Spleen (tissue), 11 donors: ENCODE data around the gene ERMN. TPM values are rescaled to one million over a fixed set of nuclear protein-coding genes. Genes with fewer than 3 reads are reported as not detected.

Experiments used
- DNase-seq: peaks from one replicate; pipeline ENCODE4 v3.0.0-alpha.2; 2020
- H3K27ac ChIP-seq, 8 donors: fragments of 200-600 bp; sonication (generic) in 7 of 8; 1 replicate in 4 of 8; 2 replicates in 4 of 8; pipeline versions ENCODE4 v1.5.0 to v1.8.0; 2016 to 2021; ENCODE audit warnings: inconsistent platforms in 4 of 8, mild to moderate bottlenecking in 4 of 8, moderate library complexity in 1 of 8
- H3K27me3 ChIP-seq, 7 donors: fragments of 200-600 bp; sonication (generic) in 6 of 7; replicated peaks in 1 of 7; 1 replicate in 4 of 7; 2 replicates in 3 of 7; pipeline versions ENCODE4 v1.5.0 to v1.8.0; 2016 to 2021; ENCODE audit warnings: inconsistent platforms in 3 of 7, mild to moderate bottlenecking in 1 of 7
- H3K36me3 ChIP-seq, 6 donors: fragments of 200-600 bp; sonication (generic) in 5 of 6; 1 replicate in 4 of 6; 2 replicates in 2 of 6; pipeline versions ENCODE4 v1.5.0 to v1.8.0; 2016 to 2021; ENCODE audit warnings: inconsistent platforms in 2 of 6
- H3K4me1 ChIP-seq, 6 donors: fragments of 200-600 bp; sonication (generic) in 5 of 6; 1 replicate in 3 of 6; 2 replicates in 3 of 6; pipeline versions ENCODE4 v1.5.0 to v1.8.0; 2016 to 2021; ENCODE audit warnings: inconsistent platforms in 3 of 6
- H3K4me3 ChIP-seq, 8 donors: fragments of 200-600 bp; sonication (generic) in 7 of 8; 1 replicate in 4 of 8; 2 replicates in 4 of 8; pipeline versions ENCODE4 v1.5.0 to v1.8.0; 2016 to 2021; ENCODE audit warnings: inconsistent platforms in 4 of 8, mild to moderate bottlenecking in 4 of 8, moderate library complexity in 2 of 8
- H3K9me3 ChIP-seq, 8 donors: fragments of 200-600 bp; sonication (generic) in 7 of 8; 1 replicate in 4 of 8; 2 replicates in 4 of 8; pipeline versions ENCODE4 v1.5.0 to v1.8.0; 2016 to 2021; ENCODE audit warnings: inconsistent platforms in 4 of 8
- CTCF ChIP-seq, 11 experiments: fragments of 200-600 bp in 7 of 11; fragments of 450-650 bp in 4 of 11; sonication (generic) in 4 of 11; IDR thresholded peaks in 8 of 11; conservative IDR thresholded peaks in 3 of 11; 1 replicate in 7 of 11; 2 replicates in 4 of 11; pipeline versions ENCODE4 v1.4.0 to v1.8.0; 2016 to 2021; ENCODE audit warnings: antibody characterized with exemption in 11 of 11, inconsistent platforms in 4 of 11, mild to moderate bottlenecking in 1 of 11
- POLR2A ChIP-seq, 3 donors: fragments of 450-650 bp; IDR thresholded peaks; one replicate each; pipeline ENCODE4 v1.5.1; 2017; ENCODE audit warnings: antibody characterized with exemption in 3 of 3, mild to moderate bottlenecking in 1 of 3
- POLR2AphosphoS5 ChIP-seq, 3 donors: sonication (generic); formaldehyde crosslinking; IDR thresholded peaks; one replicate each; pipeline ENCODE4 v1.5.1; 2017; ENCODE audit warnings: antibody characterized with exemption in 3 of 3
- WGBS, 5 donors: extraction: QIAGEN DNeasy Blood & Tissue Kit in 3 of 5; methylation state at CpG; one replicate each; pipeline versions ENCODE4 v1.1.5 to v1.1.7; 2013 to 2018; 5-methylcytosine and 5-hydroxymethylcytosine counted together
- intact Hi-C: fragments of 100-400 bp; cut with DNase I; formaldehyde crosslinking; loops from one replicate; pipeline ENCODE4 v1.15.0; 2023; ENCODE audit warnings: low total_unique reads
- polyA plus RNA-seq, 3 donors: library from polyadenylated mRNA; stranded (reverse); fragments of 200-250 nt; gene quantifications; one replicate each; pipeline ENCODE4 v1.2.1, GENCODE V29; 2013
- total RNA-seq, 7 donors: library from RNA; depleted of rRNA in 3 of 7; stranded (reverse); fragments of >200 nt in 3 of 7; fragmentation: NEBNext Ultra II Directional in 4 of 7; extraction: Animal tissue kit (Norgen Biotek cat#: 25700) in 4 of 7; gene quantifications; one replicate each; pipeline versions ENCODE4 v1.1.0 to v1.2.1, GENCODE V29; 2016 to 2021
- donor health status: healthy with polysubstance abuse.
- donor health status: DM: no; HTN: no; CAD: no; lungs with moderate emphysema.
- donor health status: DM: no; HTN: no; CAD: no.
- donor health status: Bipolar disorder and iron deficiency.
- donor health status: healthy.
- donor health status: DM: no; HTN: no; CAD: no.
- donor health status: DM: yes; HTN: yes; CAD: no.

The ERMN gene
- total and polyA plus RNA-seq, 10 donors: 1.1 to 10.0 (median 3.2) TPM

GRCh38 chr2:157322432-157322831 is 3.2 kb downstream of the ERMN start:
- intact Hi-C loops: no loop called here
- Histone ChIP-seq H3K36me3 (no peaks in the 10 kb centered on the region), H3K4me1 (peaks cover 0 to 6% (median 2%) of the 10 kb centered on the region in 6 donors), H3K9me3 (no peaks in the 10 kb centered on the region), H3K27ac (no peak overlapping the region), H3K4me3 (no peak overlapping the region), H3K27me3 (no peaks in the 10 kb centered on the region)
- TF ChIP-seq POLR2AphosphoS5 (IDR thresholded peaks at IDR 0.05) (no peak), CTCF (IDR thresholded peaks at IDR 0.05 in 8 of 11, conservative IDR thresholded peaks at IDR 0.05 in 3 of 11) (no peak), POLR2A (IDR thresholded peaks at IDR 0.05) (no peak)
- no peak for DNase-seq
- WGBS, 5 donors: 91 to 96% (median 94%) methylated on average over 4 of the region's 4 CpGs

- intact Hi-C loops: no loop called here
- WGBS, 5 donors: 52 to 72% (median 63%) methylated on average over 2 of the region's 2 CpGs
- Histone ChIP-seq H3K4me1 (peaks cover 0 to 3% (median 0%) of the 10 kb centered on the region in 6 donors), H3K4me3 (no peak overlapping the region), H3K27me3 (no peaks in the 10 kb centered on the region), H3K9me3 (no peaks in the 10 kb centered on the region), H3K36me3 (no peaks in the 10 kb centered on the region), H3K27ac (no peak overlapping the region)
- no peak for DNase-seq
- TF ChIP-seq CTCF (IDR thresholded peaks at IDR 0.05 in 8 of 11, conservative IDR thresholded peaks at IDR 0.05 in 3 of 11) (no peak), POLR2AphosphoS5 (IDR thresholded peaks at IDR 0.05) (no peak), POLR2A (IDR thresholded peaks at IDR 0.05) (no peak)
These were observed 4.2 kb downstream of the ERMN start for GRCh38 chr2:157321466-157321865.

GRCh38 chr2:157320409-157320808 is 5.2 kb downstream of the ERMN start:
- Histone ChIP-seq H3K27me3 (no peaks in the 10 kb centered on the region), H3K4me3 (no peak overlapping the region), H3K36me3 (no peaks in the 10 kb centered on the region), H3K4me1 (peaks cover 0 to 3% (median 0%) of the 10 kb centered on the region in 6 donors), H3K27ac (no peak overlapping the region), H3K9me3 (no peaks in the 10 kb centered on the region)
- TF ChIP-seq CTCF (IDR thresholded peaks at IDR 0.05 in 8 of 11, conservative IDR thresholded peaks at IDR 0.05 in 3 of 11) (no peak), POLR2A (IDR thresholded peaks at IDR 0.05) (no peak), POLR2AphosphoS5 (IDR thresholded peaks at IDR 0.05) (no peak)
- intact Hi-C loops: no loop called here
- DNase-seq: no peak

GRCh38 chr2:157319795-157320194 is 5.8 kb downstream of the ERMN start:
- no peak overlapping the region for H3K27ac ChIP-seq
- no peaks in the 10 kb centered on the region for H3K27me3 ChIP-seq
- TF ChIP-seq POLR2AphosphoS5 (IDR thresholded peaks at IDR 0.05) (no peak), POLR2A (IDR thresholded peaks at IDR 0.05) (no peak), CTCF (IDR thresholded peaks at IDR 0.05 in 8 of 11, conservative IDR thresholded peaks at IDR 0.05 in 3 of 11) (no peak)

More at GRCh38 chr2:157319795-157320194, 5.8 kb downstream of the ERMN start:
- DNase-seq: no peak
- Histone ChIP-seq H3K9me3 (no peaks in the 10 kb centered on the region), H3K4me1 (peaks cover 0 to 3% (median 0%) of the 10 kb centered on the region in 6 donors), H3K36me3 (no peaks in the 10 kb centered on the region), H3K4me3 (no peak overlapping the region)
- intact Hi-C loops: no loop called here
- 83 to 93% (median 88%) methylated on average over 2 of the region's 2 CpGs for WGBS, 5 donors
